H1 (cell line): ENCODE data around the gene LIG1. TPM values are rescaled to one million over a fixed set of nuclear protein-coding genes. Genes with fewer than 3 reads are reported as not detected.

ENCODE experiments used
- CBX8 ChIP-seq: fragments of 300-800, 300-1000 bp; sonication (generic); IDR thresholded peaks from 2 replicates; pipeline ENCODE4 v1.7.1; 2016; ENCODE audit warnings: low read depth, low read length, borderline replicate concordance
- JUND ChIP-seq: IDR thresholded peaks from 2 replicates; pipeline ENCODE4 v1.6.1; 2011; ENCODE audit warnings: mild to moderate bottlenecking, improper control_type of control experiment, low read length
- TAF1 ChIP-seq: IDR thresholded peaks from 2 replicates; pipeline ENCODE4 v1.6.1; 2011; ENCODE audit warnings: mild to moderate bottlenecking, low read depth, low read length
- YY1 ChIP-seq: IDR thresholded peaks from 2 replicates; pipeline ENCODE4 v1.6.1; 2011; ENCODE audit warnings: low read depth, mild to moderate bottlenecking, low read length
- polyA plus RNA-seq, 7 experiments: library from polyadenylated mRNA; depleted of rRNA in 3 of 7; stranded (reverse) in 5 of 7; unstranded in 2 of 7; fragments of >200 nt in 5 of 7; fragments of 200-250 nt in 2 of 7; gene quantifications; 1 replicate in 5 of 7; 2 replicates in 1 of 7; 4 replicates in 1 of 7; pipeline versions ENCODE4 v1.2.1 to v1.2.3, GENCODE V29; 2011 to 2013; ENCODE audit warnings: missing spikeins in 2 of 7, mixed read lengths in 2 of 7
- total RNA-seq: library from RNA; stranded (reverse); fragmentation: NEBNext Ultra II Directional; extraction: Animal tissue kit (Norgen Biotek cat#: 25700); gene quantifications from 2 replicates; pipeline ENCODE4 v1.2.1, GENCODE V29; 2021

The LIG1 gene
- total and polyA plus RNA-seq, 2 of the 8 experiments (the other 6 are each of a cell fraction or from before 2014, with no cell fraction given), result 67.6 to 113 TPM

- TF ChIP-seq CBX8 (no peak), JUND (no peak), YY1 (no peak), TAF1 (no peak)
Measured at GRCh38 chr19:48194844-48195830, 25.0 kb upstream of the LIG1 start (continued).
